ENCODE results near the gene GFPT2.
A peak's percentile ranks its signal among the peaks of the same experiment; 100 is the strongest.

Gene GFPT2

DNA sequence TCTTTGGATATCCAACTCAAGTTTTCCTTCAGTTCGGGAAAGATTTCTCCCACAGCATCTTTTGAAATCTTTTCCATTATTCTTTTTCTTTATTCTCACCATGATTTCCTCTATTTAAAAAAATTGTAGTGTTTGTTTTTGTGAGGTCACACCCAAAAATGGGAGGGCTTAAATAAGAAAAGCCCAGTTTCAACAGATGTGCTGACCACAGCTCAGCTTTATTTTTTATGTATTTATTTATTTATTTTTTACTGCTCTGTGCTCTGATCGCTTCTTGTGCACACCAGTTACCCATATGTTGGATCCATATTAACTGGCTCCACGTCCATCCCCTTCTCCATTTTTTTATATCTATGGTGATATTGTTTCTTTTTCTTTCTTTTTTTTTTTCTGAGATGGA lies 20.3 kb downstream of the GFPT2 start:
- DNase-seq = no peak

DNA sequence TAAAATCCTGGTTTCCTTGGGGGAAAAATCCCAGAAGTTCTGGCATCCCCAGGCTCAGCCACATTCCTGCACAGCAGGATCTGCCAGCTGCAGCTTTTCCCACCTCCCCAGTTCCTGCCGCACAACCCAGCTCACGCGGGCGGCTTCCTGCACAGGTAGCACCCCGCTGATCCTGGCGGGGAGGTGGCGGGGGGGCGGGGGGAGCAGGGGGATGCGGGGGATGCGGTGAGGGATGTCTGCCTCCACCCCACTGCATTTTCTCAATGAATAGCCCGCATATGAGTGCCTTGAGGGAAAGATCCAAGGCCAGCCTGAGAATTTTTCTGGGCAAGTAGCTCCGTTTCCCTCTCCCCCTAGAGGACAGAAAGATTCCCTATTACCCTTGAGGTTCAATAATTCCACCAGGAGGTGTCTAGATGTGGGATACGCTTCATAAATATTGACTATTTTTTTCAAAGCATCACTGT lies 21.1 kb downstream of the GFPT2 start:
- DNase-seq = no peak

DNA sequence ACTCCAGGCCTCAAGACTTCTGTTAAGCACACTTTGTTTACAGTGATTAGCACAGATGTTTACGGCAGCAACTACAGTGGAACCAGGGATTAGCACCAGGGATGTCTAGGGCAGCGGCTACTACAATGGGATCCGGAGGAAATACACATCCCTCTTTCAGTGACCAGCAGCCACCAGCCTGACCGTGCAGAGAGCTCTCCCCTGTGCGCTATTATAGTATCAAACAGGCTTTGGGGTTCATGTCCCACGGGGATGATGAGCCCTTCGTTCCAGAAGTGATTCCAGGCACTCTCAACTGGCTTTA lies 21.5 kb downstream of the GFPT2 start:
- DNase-seq = no peak

DNA sequence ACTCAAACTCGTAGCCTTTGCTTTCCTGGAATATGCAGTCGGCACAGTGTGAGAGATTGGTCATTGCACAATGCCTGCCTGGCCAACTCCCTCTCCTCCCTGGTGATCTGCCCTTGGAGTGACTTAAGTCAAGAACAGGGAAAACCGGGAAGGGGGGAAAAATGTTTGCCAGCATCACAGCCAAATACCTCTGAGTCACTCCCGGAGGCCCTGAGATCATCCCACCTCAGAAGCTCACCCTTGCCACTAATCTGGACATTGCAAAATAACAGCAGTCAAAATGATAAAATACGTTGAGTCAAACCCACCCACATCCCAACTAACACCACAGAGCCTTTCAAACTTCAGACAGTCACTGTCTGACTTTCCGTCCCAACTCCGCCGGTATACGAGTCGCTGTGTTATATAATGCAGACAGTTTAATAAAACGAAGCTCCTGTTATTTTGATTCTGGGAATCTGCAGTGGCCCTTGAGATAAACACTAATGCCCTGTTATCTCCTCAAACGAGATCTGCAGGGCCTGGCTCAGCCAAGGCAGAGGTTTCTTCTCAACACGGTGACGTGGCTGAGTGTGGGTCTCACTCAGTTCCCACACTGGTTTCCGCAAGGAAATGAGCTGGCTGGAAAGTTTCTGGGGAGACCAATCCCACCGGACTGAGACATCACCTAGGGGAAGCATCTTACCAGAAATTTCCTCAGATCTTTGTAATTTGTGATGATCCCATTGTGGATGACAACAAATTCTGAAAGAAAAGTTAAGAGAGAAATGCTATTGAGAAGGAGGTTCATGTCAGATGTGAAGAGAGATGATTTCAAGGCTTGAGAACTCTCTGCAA lies 22.1 kb downstream of the GFPT2 start:
- no peak for DNase-seq

DNA sequence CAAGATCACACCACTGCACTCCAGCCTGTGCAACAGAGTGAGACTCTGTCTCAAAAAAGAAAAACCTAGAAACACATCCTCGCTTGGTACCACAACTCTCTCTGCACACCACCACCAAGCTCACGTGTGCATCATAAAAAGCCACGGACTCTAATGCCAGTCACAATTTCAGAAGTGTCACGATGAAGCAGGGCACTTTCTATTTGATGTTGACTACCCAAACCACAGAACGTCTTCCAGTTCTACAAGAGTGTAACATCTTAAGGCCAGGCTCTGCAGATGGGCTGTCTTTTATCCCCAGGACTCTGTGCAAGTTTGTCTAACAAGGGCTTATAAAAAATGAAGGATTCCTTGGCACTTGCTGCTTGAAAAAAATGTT lies 22.9 kb downstream of the GFPT2 start:
- no peak for DNase-seq

DNA sequence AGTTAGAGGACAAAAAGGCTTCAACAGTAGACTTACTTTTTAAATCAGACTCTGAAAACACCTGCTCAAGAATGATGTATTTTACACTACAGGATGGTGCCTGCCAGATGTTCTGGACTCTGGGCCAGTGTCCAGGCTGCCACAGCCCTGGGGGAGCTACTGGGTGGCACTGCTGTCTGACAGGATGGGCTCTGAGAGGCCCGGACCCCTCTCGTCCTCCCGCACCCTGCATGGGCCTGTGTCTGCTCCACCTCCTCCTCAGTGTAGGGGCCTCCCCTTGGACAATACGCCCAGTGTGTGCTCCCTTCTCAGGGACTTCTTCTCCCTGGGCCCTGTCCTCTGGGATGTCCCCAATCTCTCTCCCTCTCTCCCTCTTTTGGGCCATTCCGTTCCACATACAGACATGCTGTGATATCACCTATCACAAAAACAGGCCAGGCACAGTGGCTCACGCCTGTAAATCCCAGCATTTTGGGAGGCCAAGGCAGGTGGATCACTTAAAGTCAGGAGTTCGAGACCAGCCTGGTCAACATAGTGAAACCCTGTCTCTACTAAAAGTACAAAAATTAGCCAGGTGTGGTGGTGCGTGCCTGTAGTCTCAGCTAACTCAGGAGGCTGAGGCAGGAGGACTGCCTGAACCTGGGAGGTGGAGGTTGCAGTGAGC lies 23.4 kb downstream of the GFPT2 start:
- no peak for DNase-seq

DNA sequence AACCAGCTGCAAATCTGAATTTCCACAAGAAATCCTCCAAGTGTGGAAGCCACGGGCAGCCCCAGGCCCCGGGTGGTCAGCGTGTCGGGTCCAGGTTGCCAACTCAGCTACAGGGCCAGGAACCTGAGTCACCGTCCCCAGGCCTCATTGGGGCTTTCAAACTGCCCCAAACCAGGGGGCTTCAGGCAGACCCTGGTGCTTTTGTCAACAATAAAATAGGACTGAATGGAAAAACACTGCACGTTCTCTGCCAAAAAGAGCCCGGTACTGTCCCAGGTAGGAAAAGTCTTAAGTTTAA lies 24.0 kb downstream of the GFPT2 start:
- no peak for DNase-seq

DNA sequence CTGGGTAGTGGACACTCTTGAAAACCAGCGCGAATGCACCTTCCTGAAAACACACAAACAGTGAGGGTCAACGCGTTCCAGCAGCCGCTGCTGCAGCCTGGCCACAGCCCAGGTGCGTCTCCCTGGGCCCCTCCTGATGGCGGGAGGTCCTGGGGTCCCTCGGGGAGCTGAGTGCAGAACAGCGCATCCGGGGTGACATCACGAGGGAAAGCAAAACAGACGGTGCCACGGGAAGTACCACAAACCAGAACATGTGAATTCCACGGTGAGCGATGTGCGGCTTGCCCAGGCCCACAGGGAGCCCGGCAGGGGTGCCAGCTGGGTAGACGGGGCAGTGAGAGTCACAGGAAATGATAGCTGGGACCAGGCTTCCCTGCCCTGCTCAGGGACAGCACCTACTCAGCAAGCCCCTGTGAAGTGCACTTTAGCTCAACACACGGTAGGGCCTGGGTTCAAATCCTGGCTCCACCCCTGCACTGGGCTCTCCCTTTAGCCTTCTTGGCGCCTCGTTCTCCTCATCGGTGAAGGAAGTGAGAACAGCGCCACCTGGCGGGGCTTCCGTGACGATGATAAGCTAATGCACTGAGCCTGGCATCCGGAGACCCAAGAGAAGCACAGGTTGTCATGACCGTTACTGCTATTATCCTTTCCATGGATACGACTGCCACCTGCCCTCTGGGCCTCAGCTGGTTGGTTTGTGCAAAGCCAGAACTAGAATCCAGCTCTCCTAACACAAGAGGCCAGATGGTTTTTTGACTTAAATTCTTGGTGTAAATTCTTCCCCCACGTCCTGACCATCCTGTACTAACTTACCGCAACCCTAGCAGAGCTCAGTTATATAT lies 24.6 kb downstream of the GFPT2 start:
- DNase-seq = peak; percentile 93

DNA sequence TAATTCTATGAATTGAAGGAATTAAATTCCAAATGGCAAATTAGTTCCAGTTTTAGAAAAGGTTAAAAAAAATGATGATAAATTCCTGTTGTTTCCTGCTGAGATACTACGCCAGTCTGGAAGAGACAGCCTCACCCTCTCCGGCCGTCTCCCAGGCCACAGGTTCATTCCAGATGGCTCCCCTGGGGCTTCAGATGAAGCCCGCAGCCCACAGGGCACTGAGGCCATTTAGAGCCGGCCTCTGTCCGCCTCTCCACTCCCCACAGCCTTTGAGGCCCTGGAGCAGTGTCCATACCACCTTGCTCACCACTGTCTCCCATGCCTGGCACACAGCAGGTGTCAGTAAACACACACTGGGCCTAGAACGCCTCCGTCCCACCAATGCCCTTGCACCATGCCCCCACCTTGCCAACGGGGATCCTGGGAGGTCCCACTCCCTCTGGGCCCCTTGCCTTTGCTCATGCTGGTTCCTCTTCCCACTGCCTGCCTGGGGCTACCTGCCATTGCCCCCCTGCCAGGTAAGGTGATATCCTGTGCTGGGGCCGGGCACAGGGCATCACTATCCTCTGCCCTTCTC lies 26.1 kb downstream of the GFPT2 start:
- no peak for DNase-seq

DNA sequence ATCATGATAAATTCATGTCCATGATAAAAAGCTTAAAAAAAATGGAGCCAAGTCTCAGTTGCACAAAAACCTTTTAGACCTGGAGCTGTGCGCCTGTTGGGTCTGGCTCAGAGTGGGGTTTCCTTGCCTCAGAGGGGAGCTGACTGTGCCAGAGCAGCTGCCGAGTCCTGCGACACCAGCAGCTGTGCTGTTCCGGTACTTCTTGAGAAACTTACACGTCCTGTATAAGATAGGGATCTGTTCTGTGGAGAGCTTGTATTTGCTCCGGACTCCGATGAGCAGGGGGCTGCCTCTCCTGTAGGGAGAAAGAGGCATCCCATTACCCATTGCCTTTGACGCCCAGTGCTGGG lies 28.6 kb downstream of the GFPT2 start:
- DNase-seq = no peak

DNA sequence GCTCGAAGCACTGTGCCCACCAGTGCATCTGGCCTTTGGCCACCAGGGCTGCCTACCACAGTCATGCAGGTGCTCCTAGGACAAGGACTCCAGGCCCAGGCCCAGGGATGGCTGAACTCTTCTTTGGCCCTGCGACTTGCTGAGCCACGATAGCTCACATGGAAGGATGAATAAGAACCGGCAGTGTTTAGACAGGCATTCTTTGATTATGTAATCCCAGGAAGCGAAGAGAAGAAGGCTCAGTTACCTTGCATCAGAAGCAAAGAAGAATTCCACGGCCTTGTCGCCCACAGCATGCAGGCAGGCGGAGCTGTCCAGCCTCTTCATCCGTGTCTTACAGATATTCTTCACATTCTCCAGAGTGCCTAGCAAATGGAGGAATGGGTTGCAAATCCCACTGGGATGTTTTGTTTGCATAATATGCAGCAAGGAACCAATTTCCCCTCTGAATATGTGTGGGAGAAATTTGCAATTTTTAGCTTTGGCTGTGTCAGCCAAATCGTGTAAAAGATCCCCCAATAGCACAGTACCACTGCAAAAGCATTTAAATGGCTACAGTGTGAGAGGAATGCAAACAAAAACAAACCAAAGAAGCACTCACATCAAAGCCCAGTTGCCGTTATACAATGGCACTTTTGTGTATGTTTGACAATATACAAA lies 29.1 kb downstream of the GFPT2 start:
- DNase-seq = no peak

DNA sequence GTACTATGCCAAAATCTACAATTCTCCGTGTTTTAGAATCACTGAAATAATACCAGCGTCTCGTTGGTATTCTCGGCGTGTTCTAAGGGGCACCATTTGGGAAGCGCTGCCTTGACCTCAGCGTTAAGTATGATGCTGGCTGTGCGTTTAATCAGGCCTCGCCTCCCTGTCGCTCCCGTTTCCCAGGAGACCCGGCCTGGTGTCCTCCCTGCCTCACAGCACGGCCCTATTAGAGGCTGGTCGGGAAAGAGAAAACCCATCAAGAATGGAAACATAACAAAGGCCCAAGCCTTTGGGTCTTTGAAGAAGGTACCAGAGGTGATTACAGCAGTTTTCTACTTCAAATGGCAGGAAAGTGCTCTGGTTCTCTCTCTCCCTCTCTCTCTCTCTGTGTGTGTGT lies 30.0 kb downstream of the GFPT2 start:
- no peak for DNase-seq

DNA sequence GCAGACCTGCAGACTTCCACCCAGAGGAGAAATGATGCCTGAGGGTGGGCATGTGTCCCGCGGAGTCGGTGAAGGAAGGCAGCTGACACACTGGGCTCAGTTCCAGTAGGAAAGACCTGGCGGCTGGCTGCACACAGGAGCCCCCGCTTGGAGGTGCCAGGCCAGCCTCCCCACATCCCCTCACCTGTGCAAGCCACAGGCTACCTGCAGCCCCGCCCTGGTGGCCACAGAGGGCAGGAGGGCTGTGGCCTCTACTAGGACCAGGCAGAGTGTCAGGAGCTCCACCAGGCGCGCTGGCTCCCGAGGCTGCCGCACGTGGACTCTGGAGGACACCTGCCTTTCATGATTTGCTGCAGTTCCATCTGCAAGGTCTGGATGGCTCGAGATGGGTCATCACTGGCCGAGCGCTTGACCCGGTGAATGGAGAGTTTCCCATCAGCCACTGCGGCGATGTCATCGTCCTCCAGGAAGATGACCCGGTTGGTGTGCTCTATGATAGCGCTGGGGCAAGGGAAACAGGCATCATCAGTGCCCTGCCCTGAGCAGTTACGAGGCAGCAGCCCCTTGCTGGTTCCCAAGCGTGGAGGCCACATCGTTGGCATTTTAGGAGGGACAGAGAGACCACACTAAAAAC lies 34.6 kb downstream of the GFPT2 start:
- no peak for DNase-seq

DNA sequence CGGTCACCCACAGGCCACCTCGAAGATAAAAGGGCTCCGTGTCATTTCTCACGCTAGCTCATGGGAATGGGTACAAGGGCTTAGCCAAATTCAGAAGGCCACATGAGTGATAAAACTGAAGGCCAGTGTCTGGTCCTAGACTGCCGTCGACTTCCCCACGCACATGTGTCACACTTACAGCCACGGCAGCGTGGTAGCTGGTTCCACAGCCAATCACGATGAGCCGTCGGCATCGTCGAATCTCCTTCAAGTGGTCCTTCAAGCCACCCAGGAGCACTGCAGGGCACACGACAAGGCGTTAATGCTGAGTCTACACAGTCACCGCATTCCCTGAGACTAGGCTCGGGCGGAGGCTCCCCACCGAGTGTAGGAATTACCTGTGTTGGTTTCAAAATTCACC lies 36.5 kb downstream of the GFPT2 start:
- no peak for DNase-seq

DNA sequence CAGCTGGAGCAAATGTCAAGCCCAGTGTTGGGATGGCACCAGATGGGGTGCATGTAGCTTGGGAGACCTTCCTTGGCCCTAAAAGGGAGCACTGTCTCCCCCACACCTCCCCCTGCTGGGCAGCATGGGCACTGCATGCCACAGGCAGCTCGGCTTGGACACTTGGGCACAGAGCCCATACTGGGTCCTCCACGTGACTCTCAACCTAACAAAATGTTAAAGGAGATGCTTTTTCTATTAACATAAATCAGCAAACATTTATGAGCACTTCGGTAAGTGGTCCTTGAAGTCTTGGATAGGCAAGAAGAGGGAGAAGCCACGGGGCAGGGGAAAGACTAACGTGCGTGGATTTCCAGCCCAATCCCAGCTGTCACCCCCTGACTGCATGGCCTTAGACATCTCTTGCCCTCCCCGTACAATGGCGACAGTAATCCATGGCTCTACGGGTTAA lies 37.3 kb downstream of the GFPT2 start:
- DNase-seq = peak; percentile 67

DNA sequence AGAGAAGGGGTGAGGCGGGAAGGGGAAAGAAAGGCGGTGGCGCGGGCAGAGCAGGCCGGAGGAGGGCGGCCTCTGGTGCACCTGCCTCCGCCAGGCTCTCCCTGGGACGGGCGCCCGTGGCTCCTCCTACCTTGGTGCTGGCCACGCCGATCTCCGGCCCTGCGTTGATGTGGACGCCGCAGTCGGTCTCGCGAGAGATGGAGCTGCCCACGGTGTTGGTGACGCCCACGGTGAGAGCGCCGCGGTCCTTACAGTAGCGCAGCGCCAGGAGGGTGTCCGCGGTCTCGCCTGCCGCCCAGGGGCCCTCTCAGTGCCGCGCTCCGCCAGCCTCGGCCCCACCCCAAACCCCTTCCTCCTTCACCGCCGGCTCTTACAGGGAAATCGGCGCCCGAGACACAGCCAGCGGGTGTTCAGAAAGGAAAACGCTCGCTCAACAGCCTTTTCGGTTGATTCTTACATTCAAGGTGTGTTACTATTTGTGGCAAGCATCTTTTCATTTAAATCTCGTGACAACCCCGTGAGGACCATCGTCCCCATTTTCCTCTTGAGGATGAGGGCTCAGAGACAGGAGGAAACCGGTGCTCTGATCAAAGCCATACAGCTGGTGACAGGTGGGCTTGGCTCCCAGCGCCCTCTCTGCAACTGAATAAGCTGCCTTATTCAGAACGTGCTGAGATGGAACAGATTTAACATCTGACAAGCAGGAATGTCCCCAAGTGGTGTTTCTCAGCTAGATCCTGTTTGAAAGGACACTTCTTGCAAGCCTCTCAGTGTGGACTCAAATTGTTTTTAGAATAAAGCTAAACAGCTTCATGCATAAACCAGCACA lies 39.2 kb downstream of the GFPT2 start:
- DNase-seq = peak; percentile 98

DNA sequence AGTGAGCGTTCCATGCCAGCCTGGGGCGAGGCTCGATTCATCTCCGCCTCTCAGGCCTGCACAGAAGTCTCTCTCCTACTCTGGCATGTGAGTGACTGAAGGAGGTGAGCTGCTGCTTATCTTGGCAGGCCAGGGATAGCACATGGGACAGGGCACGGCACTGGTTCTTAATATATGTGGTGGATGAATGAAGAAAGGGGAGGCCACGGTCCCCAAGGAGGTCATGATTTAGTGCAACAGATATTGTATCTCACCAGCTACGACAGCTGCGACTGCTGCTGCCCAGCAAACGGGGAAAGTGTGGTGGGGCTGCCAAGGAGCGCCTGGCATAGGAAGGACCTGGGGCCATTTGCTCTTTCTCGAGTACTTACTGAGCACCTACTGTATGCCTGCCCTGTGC lies 41.9 kb downstream of the GFPT2 start:
- DNase-seq = no peak

DNA sequence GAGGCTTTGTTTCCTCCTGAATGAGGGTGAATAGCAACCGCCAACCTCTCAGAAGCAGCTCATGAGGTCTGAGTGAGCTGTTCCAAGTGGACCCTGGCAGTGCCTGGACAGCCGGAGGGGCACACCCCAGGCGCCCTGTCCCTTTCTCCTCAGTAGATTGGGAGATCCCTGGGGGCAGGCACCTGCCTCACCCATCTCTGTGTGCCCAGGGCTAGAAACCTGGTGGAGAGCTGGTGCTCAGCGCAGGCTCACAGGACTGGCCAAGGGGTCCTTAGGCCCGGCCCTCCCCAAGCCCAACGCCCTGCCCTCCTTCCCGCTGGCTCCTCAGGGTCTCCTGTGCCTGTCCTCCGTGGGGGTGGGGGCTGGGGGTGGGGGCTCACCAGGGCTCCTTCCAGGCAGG lies 46.3 kb downstream of the GFPT2 start:
- no peak for DNase-seq

DNA sequence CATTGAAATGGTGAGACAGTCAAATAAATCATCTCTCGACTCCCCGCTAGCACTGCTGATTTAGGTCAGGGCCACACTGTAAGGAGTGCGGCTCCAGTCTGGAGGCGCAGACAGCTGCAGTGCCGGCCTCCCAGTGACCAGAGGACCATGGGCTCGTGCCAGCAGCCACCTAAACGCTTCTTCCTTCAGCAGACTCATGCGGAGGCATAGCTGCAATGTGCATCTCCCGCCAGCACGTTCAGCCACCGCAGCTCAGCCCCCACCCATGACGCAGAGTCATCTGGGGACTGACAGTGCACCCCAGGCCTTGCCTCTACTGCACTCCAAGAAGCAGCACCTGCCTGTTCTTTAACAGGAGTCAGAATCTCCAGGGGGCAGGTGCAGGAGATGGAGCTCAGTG lies 47.7 kb downstream of the GFPT2 start:
- DNase-seq = no peak

DNA sequence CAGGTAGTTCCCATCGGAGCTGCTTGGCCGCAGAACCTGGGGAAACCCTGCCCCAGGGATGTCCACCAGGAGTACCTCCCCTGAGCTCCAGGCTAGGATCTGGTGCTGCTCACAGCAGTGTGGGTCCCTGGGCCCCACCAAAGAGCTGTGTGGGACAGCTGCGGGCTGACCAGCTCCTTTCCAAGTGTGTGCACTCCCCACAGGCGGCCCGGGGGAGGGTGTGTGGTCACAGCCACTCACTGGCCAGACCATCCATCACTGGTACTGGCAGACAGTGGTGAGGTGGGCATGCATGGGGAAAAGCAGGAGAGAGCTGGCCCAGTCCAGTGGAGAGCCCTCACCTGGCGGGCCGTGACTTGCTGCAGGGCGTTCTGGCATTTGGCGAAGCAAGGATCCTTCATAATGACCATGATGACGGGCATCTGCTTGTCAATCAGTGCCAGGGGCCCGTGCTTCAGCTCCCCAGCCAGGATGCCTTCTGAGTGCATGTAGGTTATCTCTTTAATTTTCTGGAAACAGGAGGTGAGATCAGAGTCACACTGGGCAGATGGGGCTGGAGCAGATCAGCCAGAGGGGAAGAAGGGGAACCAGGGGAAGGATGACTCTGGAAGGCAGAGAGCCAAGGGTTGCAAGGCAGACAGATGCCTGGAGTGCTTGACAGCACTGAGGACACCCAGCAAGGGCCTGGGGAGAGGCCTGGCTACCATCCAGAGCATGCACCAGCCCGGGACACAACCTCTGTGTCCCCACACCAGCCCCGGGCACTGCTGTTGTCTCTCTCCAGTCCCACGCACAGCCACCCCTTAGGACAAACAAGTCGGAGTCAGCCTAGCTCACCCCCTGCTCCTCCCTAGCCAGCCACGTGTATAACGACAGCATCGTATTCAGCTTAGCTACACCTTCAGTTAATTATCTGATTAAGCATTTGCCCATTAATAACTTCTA lies 48.4 kb downstream of the GFPT2 start:
- no peak for DNase-seq

DNA sequence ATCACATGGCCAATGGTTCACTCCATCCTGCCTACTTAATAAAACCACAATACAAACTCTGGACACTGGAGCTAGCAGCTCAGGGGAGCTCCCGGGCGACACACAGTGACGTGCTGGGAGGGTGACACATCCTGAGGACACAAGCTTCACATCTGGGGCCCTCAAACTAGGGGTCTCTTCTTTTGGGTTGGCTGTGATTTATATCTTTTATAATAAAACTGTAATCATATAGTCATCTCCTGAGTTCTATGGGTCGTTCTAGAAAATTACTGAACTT lies 49.2 kb downstream of the GFPT2 start:
- DNase-seq = no peak
